ENCODE measurements around the gene NDUFS6. TPM values are rescaled to one million over a fixed set of nuclear protein-coding genes. Genes with fewer than 3 reads are reported as not detected.

Gene NDUFS6
- total and polyA plus RNA-seq, 7 experiments from 2014 or later: 14.2 to 61.7 (median 17.5) TPM

DNA sequence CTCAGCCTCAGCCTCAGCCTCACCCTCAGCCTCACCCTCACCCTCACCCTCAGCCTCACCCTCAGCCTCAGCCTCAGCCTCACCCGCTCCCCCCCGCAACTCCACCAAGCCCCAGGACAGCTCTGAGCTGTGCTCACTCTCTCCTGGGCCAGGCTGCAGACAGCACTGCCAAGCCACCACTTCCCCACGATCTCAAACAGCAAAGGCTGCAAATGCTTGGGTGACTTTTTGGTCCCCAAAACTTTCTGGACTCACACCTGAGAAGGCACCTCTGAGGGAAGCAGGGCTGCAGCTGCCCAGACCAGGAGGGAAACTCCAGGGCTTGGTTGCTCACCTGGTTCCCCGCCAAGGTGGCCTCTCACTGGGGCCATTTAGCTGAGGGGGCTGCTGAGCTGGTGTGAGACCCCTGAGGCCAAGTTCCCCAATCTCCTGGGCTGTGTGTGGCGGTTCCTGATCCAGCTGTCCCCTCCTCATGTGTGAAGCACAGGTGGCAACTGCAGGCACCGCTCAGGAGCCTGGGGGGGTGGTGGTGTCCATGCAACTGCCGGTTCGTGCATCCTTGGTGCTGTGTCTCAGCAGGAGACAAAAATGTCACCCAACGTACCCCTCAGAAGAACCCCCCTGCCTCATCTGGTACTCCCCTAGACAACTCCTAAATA, 19.4 kb upstream of the NDUFS6 start:
- H3K4me3 Mint-ChIP-seq: no peak overlapping the region
- peaks cover 0 to 17% (median 4%) of the 10 kb centered on the region in 7 donors for H3K4me1 Mint-ChIP-seq
- H3K27ac ChIP-seq (ENCODE audit: low read depth, low read length): no peak overlapping the region
- no peak for DNase-seq
- ChIA-PET CTCF (no interaction called here), POLR2A (no interaction called here)
- intact Hi-C loops (cut with micrococcal nuclease): no loop called here
- ATAC-seq: no peak
- peaks cover 0 to 12% (median 2%) of the 10 kb centered on the region in 5 donors for H3K27me3 Mint-ChIP-seq
- H3K9me3 ChIP-seq (ENCODE audit: control insufficient read depth in 2 of 3, low read length in 3 of 3): no peaks in the 10 kb centered on the region
- no peak overlapping the region for H3K4me3 ChIP-seq (ENCODE audit: low read length)
- no peaks in the 10 kb centered on the region for H3K9me3 Mint-ChIP-seq
- H3K27me3 ChIP-seq (ENCODE audit: control insufficient read depth in 2 of 2, insufficient read depth in 2 of 2, low read length in 2 of 2): no peaks in the 10 kb centered on the region
- H3K36me3 Mint-ChIP-seq: no peaks in the 10 kb centered on the region
- H3K36me3 ChIP-seq (ENCODE audit: control insufficient read depth in 2 of 3, insufficient read depth in 3 of 3, low read length in 3 of 3): no peaks in the 10 kb centered on the region
- H3K4me1 ChIP-seq (ENCODE audit: control insufficient read depth in 2 of 2, insufficient read depth in 2 of 2, low read length in 2 of 2): no peaks in the 10 kb centered on the region
- H3K27ac Mint-ChIP-seq: peak overlapping the region in 1 of 9 donors; percentile 54

DNA sequence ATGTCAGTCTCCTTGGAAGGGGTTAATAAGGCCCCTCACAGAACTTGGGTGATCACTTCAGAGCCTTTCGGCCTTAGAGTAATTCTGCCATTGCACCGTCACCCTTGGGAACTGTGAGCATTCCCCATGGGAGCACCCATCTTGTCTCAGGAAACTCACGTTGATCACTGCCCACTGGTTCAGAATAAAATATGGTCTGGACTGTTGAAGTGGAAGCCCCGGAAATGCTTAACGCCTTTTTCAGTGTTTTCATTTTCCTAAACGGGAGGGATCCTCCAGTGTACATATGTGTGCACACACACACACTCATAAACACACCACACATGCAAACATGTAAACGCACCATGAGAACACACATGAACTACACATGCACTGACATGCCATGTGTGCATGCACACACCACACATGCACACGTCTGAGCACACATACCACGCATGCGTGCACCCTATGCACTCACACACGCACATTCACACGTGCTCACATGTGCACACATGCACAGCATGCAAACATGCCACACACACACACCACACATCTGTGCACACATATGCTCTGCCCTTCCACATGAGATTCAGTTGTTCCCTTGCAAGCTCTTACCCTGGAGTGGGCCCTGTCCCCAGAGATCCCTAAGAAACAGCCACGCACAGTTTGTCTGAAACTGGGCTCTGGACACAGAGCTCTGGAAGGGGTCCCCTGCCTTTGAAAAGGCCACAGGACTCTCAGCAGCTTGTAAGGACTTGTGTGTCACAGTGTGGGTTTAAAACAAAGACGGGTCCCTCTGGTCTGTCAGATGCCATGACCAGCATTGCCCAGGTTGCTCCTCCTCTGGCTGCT, 18.6 kb upstream of the NDUFS6 start:
- ChIA-PET POLR2A (no interaction called here), CTCF (no interaction called here)
- Histone ChIP-seq H3K36me3 (ENCODE audit: control insufficient read depth in 2 of 3, insufficient read depth in 3 of 3, low read length in 3 of 3) (no peaks in the 10 kb centered on the region), H3K9me3 (ENCODE audit: control insufficient read depth in 2 of 3, low read length in 3 of 3) (no peaks in the 10 kb centered on the region), H3K4me1 (ENCODE audit: control insufficient read depth in 2 of 2, insufficient read depth in 2 of 2, low read length in 2 of 2) (no peaks in the 10 kb centered on the region), H3K27ac (ENCODE audit: low read depth, low read length) (no peak overlapping the region), H3K27me3 (ENCODE audit: control insufficient read depth in 2 of 2, insufficient read depth in 2 of 2, low read length in 2 of 2) (no peaks in the 10 kb centered on the region), H3K4me3 (ENCODE audit: low read length) (no peak overlapping the region)
- Mint-ChIP-seq H3K27me3 (peaks cover 0 to 12% (median 2%) of the 10 kb centered on the region in 5 donors), H3K27ac (peak overlapping the region in 1 of 9 donors; percentile 25), H3K36me3 (no peaks in the 10 kb centered on the region), H3K4me3 (no peak overlapping the region), H3K4me1 (peaks cover 0 to 17% (median 4%) of the 10 kb centered on the region in 7 donors), H3K9me3 (no peaks in the 10 kb centered on the region)
- intact Hi-C loops (cut with micrococcal nuclease): no loop called here
- DNase-seq (no peak), ATAC-seq (no peak)

DNA sequence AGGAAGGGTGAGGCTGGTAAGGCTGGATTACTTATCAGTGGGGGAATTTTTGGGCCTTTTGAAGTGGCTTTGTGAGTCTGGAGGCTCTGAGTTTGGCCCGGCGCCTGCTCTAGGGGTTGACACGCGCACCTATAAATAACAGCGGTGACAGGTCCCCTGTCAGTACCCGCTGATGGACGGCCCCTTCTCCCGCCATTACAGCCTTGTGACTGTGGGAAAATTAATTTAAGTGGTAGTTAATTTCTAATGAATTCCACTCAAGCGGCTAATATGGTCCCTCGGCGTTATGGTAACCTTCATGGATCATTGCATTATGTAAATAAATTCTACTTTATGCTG, 18.0 kb upstream of the NDUFS6 start:
- Mint-ChIP-seq H3K27ac (peak overlapping the region in 1 of 9 donors; percentile 25), H3K36me3 (no peaks in the 10 kb centered on the region), H3K4me1 (peaks cover 0 to 21% (median 4%) of the 10 kb centered on the region in 7 donors), H3K27me3 (peaks cover 0 to 12% (median 2%) of the 10 kb centered on the region in 5 donors), H3K4me3 (no peak overlapping the region), H3K9me3 (no peaks in the 10 kb centered on the region)
- intact Hi-C loops (cut with micrococcal nuclease): no loop called here
- ChIA-PET POLR2A (no interaction called here), CTCF (no interaction called here)
- Histone ChIP-seq H3K4me3 (ENCODE audit: low read length) (no peak overlapping the region), H3K27me3 (ENCODE audit: control insufficient read depth in 2 of 2, insufficient read depth in 2 of 2, low read length in 2 of 2) (no peaks in the 10 kb centered on the region), H3K36me3 (ENCODE audit: control insufficient read depth in 2 of 3, insufficient read depth in 3 of 3, low read length in 3 of 3) (no peaks in the 10 kb centered on the region), H3K27ac (ENCODE audit: low read depth, low read length) (no peak overlapping the region), H3K4me1 (ENCODE audit: control insufficient read depth in 2 of 2, insufficient read depth in 2 of 2, low read length in 2 of 2) (no peaks in the 10 kb centered on the region), H3K9me3 (ENCODE audit: control insufficient read depth in 2 of 3, low read length in 3 of 3) (no peaks in the 10 kb centered on the region)
- no peak for ATAC-seq
- DNase-seq: no peak

DNA sequence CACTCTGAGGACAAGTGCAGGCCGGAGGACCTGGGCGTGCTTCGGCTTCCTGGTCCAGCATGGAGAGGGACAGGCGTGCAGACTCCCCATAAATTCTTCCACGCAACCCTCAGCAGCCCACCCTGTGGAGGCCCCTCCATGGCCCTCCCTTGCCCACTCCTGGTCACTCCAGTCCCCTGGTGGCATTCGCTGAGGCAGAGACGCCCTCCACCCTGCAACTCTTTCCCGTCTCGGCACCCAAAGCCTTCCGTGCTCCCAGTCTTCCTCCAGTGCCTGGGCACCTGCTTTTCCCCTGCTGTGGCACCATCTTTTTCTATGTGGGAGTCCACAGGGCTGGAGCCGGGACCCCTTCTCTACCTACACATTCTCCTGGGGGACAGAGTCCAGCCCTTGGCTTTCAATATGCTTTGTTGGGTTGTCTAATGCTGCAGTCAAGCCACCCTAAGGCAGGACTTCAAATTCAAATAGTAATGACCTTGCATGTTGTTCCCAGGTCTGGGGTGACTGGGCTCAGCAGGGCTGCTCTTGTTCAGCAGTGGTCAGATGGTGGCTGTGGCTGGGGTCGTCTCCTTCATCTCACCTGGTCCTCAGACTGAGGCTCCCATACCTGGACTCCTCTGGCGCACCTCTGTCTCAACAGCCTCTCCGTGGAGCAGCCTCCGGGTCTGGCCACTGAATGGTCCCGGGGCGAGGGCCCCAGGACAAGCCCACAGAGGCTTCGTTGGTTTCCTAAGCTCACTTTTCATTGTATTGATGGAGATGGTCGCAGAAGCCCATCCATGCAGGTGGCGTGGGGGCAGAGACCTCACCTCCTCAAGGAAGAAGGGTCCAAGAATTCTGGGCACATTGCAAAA, 16.8 kb upstream of the NDUFS6 start:
- POLR2A ChIA-PET: no interaction called here
- Histone ChIP-seq H3K4me3 (ENCODE audit: low read length) (no peak overlapping the region), H3K9me3 (ENCODE audit: control insufficient read depth in 2 of 3, low read length in 3 of 3) (no peaks in the 10 kb centered on the region), H3K4me1 (ENCODE audit: control insufficient read depth in 2 of 2, insufficient read depth in 2 of 2, low read length in 2 of 2) (no peaks in the 10 kb centered on the region), H3K27ac (ENCODE audit: low read depth, low read length) (no peak overlapping the region), H3K36me3 (ENCODE audit: control insufficient read depth in 2 of 3, insufficient read depth in 3 of 3, low read length in 3 of 3) (no peaks in the 10 kb centered on the region), H3K27me3 (ENCODE audit: control insufficient read depth in 2 of 2, insufficient read depth in 2 of 2, low read length in 2 of 2) (no peaks in the 10 kb centered on the region)
- Mint-ChIP-seq H3K27me3 (peaks cover 0 to 12% (median 2%) of the 10 kb centered on the region in 5 donors), H3K4me1 (peaks cover 0 to 30% (median 4%) of the 10 kb centered on the region in 7 donors), H3K9me3 (no peaks in the 10 kb centered on the region), H3K27ac (peak overlapping the region in 1 of 9 donors; percentile 43), H3K4me3 (no peak overlapping the region), H3K36me3 (no peaks in the 10 kb centered on the region)
- no peak for ATAC-seq
- intact Hi-C loops (cut with micrococcal nuclease): no loop called here
- no peak for DNase-seq
- CTCF ChIA-PET: no interaction called here

DNA sequence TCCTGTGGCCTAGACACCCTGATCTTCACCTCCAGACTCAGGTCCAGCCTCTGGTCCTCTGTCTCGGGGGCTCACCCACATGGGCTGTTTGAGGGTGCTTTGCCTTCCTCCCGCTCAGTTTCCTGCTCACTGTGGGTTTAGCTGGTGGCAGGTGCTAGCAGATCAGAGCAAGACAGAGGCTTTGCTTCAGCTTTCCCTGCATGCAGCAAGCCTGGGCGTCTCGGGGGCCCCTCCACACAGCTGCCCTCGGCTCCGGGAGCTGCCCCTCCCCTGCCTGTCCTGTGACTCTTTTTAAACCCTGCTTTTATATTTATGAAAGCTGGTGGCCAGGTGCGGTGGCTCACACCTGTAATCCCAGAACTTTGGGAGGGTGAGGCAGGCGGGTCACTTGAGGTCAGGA, 16.1 kb upstream of the NDUFS6 start:
- Mint-ChIP-seq H3K27me3 (peaks cover 0 to 12% (median 2%) of the 10 kb centered on the region in 5 donors), H3K36me3 (no peaks in the 10 kb centered on the region), H3K27ac (no peak overlapping the region), H3K4me3 (no peak overlapping the region), H3K4me1 (peaks cover 0 to 36% (median 4%) of the 10 kb centered on the region in 7 donors), H3K9me3 (no peaks in the 10 kb centered on the region)
- ChIA-PET POLR2A (no interaction called here), CTCF (no interaction called here)
- Histone ChIP-seq H3K36me3 (ENCODE audit: control insufficient read depth in 2 of 3, insufficient read depth in 3 of 3, low read length in 3 of 3) (no peaks in the 10 kb centered on the region), H3K4me3 (ENCODE audit: low read length) (no peak overlapping the region), H3K9me3 (ENCODE audit: control insufficient read depth in 2 of 3, low read length in 3 of 3) (no peaks in the 10 kb centered on the region), H3K27me3 (ENCODE audit: control insufficient read depth in 2 of 2, insufficient read depth in 2 of 2, low read length in 2 of 2) (no peaks in the 10 kb centered on the region), H3K27ac (ENCODE audit: low read depth, low read length) (no peak overlapping the region), H3K4me1 (ENCODE audit: control insufficient read depth in 2 of 2, insufficient read depth in 2 of 2, low read length in 2 of 2) (peaks cover 0 to under 1% of the 10 kb centered on the region in 2 donors)
- intact Hi-C loops (cut with micrococcal nuclease): no loop called here
- ATAC-seq (no peak), DNase-seq (no peak)

DNA sequence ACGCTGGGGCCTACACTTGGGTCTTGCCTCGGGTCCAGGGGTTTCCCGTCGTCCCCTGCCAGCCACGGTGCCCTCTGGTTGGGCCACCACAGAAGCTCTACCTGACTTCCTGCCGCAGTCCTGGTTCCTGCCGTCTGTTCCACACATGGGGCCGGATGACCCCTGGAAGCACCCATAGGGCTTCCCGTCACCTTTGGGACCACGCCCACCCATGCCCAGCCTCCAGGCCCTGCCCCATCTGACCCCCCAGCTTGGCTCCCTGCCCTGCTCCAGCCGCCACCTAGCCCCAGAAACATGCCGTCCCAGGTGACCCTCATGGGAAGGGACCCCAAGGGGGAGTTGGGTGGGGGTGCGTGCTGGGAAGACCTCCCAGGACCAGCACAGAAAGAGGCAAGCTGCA, 15.2 kb upstream of the NDUFS6 start:
- Mint-ChIP-seq H3K27me3 (peaks cover 0 to 12% (median 2%) of the 10 kb centered on the region in 5 donors), H3K4me1 (peaks cover 0 to 42% (median 10%) of the 10 kb centered on the region in 7 donors), H3K27ac (peak overlapping the region in 1 of 9 donors; percentile 30), H3K9me3 (no peaks in the 10 kb centered on the region), H3K4me3 (no peak overlapping the region), H3K36me3 (no peaks in the 10 kb centered on the region)
- Histone ChIP-seq H3K27me3 (ENCODE audit: control insufficient read depth in 2 of 2, insufficient read depth in 2 of 2, low read length in 2 of 2) (no peaks in the 10 kb centered on the region), H3K36me3 (ENCODE audit: control insufficient read depth in 2 of 3, insufficient read depth in 3 of 3, low read length in 3 of 3) (no peaks in the 10 kb centered on the region), H3K9me3 (ENCODE audit: control insufficient read depth in 2 of 3, low read length in 3 of 3) (no peaks in the 10 kb centered on the region), H3K27ac (ENCODE audit: low read depth, low read length) (no peak overlapping the region), H3K4me1 (ENCODE audit: control insufficient read depth in 2 of 2, insufficient read depth in 2 of 2, low read length in 2 of 2) (peaks cover 0 to 4% of the 10 kb centered on the region in 2 donors), H3K4me3 (ENCODE audit: low read length) (no peak overlapping the region)
- CTCF ChIA-PET: no interaction called here
- intact Hi-C loops (cut with micrococcal nuclease): no loop called here
- ATAC-seq (no peak), DNase-seq (no peak)
- POLR2A ChIA-PET: interaction anchor here (1.3 kb wide), 1 partner anchor 15 kb away, joined by 4 read pairs; the partner anchor contains the start of gene NDUFS6

Measured in naive thymus-derived CD4-positive, alpha-beta T cell (primary cell).